ENCODE data around the gene TMEM171.

DNA sequence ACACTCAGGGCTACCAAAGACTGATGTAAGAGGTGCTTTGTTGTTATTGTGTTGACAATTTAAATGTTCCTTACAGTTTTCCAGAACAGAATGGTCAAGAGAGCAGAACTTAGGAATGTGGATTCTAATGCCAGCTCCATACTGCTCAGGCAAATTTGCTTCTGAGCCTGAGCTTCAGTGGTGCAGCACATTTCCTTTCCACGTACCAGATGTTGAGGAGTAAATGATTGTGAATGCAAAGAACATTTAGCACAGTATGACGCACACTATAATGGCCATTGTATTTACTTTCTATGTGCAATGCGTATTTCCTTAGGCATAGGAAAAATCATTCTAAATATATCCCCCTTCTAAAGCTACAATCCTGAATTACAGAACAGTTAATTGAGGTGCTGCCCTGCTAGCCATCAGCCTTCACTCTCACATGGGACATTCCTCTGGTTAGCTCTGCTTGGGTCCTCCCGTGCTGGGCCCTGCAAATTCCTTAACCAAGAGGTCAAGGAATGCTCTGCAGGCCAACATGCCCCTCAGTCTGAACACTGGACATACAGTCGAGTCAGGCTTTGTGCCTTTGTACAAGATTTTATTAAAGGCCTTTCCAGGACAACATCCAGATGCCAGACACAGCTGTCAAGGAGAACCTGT is 31.5 kb downstream of the TMEM171 start:
- TF ChIP-seq POLR2A (IDR thresholded peaks at IDR 0.05) = no peak
- TF ChIP-seq, protein P1, sequence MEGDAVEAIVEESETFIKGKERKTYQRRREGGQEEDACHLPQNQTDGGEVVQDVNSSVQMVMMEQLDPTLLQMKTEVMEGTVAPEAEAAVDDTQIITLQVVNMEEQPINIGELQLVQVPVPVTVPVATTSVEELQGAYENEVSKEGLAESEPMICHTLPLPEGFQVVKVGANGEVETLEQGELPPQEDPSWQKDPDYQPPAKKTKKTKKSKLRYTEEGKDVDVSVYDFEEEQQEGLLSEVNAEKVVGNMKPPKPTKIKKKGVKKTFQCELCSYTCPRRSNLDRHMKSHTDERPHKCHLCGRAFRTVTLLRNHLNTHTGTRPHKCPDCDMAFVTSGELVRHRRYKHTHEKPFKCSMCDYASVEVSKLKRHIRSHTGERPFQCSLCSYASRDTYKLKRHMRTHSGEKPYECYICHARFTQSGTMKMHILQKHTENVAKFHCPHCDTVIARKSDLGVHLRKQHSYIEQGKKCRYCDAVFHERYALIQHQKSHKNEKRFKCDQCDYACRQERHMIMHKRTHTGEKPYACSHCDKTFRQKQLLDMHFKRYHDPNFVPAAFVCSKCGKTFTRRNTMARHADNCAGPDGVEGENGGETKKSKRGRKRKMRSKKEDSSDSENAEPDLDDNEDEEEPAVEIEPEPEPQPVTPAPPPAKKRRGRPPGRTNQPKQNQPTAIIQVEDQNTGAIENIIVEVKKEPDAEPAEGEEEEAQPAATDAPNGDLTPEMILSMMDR (IDR thresholded peaks at IDR 0.05) = no peak
